Suppressor macrophage treated with lipopolysaccharide for 4 hours (primary cell): ENCODE results near the gene JAZF1.
A peak's percentile ranks its signal among the peaks of the same experiment; 100 is the strongest.

Experiments
- DNase-seq: peaks from one replicate; pipeline ENCODE4 v3.0.0-alpha.2; 2020

JAZF1 gene

DNA sequence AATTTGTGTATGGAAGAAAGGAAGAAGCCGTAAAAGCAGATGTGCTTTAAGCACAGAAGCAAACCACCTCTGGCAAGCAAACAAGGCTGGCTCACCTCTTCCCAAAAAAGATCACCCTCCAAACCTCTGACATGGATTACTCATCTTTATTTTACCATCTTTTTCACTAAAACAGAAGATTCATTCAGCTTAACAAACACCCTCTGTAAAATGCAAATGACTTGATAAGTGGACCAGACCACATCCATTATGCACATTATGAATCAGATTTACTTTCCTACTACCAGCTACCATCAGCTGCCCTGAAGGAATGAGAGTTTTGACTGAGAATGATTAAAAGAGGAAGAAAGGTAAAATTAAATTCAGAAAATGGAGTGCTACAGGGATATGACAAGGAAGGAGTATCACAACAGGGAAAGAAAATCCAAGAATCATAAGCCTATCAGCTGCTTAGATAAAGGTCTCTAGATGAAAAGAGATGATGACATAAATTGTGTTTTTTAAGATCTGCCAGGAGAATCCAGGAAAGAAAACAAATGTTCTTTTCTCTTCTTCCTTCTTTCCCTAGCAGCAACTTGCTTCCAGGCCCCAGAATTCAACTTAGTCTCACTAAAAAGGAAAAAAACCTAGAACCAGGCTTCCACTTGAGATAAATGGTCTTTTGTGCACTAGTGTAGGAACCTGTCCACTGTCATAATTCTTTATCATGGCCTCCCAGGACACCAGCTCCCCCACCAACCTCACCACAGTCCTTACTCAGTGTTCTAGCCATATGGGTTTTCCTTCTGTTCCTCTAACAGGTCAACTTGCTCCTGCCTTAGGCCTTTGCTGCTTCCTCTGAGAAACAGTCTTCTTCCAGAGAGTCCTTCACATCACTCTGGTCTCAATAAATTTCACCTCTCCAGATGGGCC is 47.4 kb downstream of the JAZF1 start:
- no peak for DNase-seq

DNA sequence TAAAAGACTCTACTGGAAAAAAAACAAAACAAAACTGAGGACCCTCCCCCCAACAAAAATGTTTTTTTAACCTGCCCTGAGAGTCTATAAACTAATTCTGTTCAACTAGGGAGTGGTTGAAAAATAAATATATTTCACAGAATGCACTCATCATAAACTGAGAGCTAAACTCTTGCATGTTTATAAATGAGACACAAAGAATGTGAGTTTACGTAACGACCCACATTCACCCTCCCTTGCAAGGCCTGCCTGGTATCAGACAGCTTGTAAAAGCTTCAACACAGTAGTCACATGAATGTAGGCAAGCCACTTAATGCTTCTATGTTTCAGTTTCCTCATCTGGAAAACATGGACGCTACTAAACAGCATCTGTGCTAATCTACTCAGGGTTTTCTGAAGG is 50.3 kb downstream of the JAZF1 start:
- DNase-seq = no peak

DNA sequence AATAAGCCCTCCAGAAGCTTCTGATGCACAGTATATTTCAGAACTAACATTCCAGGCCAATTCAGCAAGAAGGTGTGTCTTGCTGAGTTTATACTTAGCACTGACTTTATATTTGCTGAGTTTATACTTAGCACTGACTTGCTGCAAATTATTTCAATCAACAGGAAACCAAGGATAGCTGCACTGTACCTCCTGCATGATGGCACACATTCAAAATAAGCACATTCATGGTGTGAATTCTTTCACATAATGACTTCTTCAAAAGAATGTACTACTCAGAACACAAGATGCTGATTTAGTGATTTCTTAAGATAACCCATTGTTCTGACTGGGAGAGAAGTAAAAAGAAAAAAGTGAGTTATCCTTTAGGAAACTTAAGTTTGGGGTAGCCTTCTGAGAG is 52.0 kb downstream of the JAZF1 start:
- no peak for DNase-seq

DNA sequence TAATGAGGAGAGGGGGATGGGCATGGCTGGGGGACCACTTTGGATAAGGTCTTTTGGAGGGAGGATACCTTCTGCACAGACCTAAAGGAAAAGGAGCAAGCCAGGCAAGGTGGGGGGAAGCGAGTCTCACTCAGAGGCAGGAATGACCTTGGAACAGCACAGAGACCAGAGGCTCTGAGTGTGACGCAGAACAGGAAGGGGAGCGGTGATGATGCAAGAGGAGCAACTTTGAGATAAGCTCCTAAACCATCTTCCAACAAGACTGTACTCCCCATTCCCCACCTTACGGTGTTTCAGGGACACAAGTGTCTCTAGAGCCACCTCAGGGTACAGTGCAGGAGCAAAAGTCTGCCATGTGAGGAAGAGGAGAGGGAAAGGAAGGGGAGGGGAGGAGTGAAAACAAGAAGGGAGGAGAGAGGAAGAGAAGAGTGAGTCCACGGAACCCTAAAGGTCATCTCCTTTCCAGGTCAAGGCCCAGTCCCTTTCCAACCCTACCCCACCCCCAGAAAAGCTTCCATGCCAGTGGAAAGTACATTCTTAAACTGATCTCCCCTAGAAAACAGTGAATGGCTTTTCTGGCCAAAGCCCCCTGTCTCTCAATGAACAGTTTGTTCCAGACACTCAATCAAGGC is 54.1 kb downstream of the JAZF1 start:
- no peak for DNase-seq

DNA sequence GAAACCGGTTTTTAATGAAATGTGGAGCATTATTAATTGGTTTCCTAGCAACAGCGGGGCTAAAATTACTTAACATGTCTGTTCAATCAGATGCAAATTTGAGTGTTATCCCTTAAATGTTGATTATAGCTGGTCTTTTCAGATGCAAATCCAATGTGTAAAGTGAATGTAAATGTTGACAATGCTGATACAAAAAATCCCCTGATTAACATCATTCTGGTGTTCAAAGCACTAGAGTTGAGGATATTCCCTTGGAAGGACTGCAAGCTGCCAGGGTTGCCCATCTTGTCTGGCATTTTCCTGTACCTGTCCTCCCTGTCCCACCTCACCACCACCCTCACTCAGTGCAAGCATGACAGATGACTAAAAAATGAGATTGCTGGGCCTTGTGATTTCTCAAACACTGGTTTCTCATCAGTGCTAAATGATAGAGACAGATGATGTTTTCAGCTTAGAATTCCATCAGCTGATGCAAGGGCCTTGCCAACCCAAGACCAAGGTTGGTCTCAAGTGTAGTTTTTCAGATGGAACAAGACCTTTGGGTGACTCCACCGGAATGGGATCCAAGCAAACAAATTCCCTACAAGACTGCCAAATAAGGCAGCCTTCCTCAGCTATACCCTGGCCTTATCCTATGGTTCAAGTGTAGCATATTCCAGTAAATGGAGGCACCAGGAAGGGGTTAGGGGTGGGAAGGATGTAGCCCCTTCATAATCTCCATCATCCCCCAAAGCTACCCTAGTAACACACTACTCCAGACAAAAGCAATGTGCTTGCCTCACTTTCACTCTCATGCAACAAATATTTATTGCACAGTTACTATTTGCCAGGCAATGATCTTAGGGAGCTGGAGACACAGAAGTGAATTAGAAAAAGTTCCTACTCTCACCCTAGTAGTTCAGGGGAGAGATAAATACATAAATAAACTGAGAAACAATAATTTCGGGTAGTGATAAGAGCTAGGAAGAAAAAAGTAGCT is 54.9 kb downstream of the JAZF1 start:
- DNase-seq = no peak

DNA sequence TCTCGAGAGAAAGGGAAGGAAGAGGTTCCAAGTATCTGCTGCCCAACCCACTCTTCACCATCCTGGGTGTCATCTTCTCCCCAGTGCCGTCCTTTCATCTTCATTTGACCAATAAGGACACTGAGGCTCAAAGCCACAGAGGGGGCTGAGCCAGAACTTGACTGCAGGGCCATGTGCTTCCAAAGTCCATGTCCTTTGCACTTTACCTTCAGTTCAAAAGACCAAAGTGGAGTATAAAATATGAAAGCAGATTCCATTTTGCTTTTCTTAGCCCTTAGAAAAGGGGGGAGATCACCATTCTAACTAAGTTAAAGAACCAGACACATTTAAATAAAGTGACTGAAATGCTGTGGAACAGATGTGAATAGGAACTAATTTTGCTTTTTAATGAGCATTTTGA is 56.2 kb downstream of the JAZF1 start:
- DNase-seq = no peak

DNA sequence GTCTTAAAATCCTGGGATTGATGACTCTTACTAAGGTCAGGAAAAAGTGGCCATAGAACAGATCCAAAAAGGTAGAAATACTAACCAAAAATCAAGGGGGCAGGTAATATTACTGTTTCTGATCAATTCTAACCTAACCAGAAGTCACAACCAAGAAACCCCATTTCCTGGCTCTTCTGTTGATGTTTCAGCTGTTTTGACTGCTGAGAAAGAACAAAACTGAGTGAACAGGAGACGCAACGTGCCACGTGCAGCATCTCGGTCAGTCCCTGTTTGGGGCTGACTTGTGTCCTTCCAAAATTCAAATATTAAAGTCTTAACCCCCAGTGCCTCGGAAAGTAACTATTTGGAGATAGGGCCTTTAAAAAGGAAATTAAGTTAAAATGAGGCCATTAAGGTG is 56.8 kb downstream of the JAZF1 start:
- no peak for DNase-seq

DNA sequence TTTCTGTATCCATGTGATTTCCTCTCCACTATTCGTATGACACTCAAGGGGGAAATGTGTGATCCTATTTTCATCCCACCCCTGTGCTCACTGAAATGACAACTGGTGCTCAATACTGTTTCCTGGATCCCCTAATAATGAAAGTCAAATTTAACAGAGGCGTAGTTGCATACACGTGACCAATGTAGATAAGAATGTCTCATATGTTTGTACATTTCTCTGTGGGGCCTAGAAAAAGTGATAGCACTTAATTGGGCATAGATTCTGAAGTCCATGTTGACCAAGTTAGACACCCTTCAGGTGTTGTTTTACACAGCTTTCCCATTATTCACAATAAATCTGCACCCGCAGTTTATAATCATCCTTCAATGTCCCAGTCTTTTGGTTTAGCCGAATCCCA is 59.1 kb downstream of the JAZF1 start:
- DNase-seq = no peak

DNA sequence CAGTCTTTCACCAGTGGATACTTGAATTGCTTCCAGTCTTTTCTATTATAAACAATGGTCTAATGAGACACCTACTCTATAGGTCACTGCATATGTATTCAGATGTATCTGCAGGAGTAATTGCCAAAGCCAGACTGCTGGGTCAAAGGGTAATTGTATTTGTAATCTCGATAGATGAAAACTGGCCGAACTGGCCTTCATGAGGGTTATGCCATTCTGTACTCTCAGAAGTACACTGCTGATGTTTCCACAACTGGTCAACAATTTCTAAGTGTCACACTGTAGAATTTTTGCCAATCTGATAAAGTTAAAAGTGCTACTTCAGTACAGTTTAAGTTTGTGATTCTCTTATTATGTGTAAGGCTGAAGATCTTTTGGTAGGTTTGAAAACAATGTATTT is 64.6 kb downstream of the JAZF1 start:
- DNase-seq = no peak

DNA sequence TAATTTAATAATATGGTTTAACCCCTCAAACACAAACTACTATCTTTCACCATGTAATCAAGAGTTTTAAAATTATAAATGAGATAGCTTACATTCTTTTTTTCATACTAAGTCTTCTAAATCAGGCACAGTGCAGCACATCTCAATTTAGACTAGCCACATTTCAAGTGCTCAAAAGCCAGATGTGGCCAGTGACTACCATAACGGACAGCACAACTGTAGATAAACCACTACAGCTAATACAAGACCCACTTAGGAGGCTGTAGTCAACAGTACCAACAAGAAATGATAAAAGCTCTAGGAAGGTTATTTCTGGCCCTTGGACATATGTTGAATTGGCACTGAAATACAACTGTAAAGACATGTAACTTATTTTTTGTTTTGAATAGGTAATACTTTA is 65.3 kb downstream of the JAZF1 start:
- DNase-seq = no peak

DNA sequence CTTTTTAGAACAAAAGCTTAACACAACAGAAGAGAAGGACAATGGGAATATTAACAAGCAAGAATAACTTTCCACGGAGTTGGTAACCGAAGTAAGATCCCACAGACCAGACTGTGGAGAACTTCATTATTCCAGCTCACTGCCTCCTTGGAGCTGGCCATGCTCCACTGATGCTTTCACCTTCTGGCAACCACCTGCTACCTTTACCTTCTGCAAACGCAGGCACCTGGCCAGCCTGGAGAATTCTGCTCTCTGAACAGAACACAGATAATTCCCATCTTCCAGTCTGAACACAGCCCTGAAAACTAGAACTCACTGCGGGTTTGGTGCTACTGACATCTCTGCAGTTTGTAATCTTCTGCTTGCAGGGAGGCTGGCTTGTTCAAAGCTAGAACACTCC is 66.5 kb downstream of the JAZF1 start:
- DNase-seq = no peak

DNA sequence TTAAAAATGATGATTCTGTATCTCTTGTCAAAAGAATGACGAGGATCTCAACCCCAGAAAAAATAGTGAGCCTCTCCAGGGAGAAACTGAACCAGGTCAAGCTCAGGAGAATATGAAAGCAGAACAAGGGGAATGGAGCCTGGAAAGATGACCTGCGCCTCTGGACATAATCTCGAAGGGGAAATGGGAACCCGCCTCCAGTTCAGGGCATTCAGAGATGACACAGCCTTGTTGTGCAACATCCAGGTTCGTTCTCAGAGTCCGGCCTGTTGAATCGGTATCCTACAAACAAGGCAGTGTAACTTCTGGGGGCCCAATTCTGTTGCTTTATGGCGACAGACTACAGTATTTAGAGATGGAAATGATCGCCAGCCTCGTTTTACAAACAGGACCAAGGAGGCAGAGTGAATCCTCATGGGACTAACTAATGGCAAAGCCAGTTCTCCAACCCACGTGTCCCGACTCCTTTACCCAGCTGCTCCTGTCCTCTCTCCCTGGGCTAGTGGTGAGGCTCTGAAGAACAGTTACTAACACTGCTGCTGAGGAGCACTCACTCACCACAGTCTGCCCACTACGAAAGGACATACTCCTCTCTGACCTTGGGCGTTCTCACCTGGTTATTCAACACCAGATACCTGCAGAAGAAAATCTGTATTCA is 67.6 kb downstream of the JAZF1 start:
- peak; percentile 88 for DNase-seq

DNA sequence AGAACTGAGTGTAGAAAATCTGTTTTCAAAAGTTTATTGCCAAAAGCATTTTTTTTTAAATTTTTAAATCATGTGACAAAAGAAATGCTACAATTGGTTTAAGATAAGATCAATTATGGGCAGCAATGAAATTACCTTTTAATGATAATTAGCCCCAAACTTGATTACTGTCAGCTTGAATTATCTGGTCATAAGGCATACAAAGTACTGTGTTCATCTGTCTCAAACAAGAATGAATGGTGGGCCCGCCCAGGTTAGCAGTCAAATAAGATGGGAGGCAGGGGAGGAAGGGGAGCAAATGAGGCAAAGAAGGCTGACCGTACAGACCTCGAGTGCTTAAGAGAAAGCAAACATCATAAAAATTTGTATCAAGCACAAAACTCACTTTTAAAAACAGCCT is 68.1 kb downstream of the JAZF1 start:
- DNase-seq = no peak

DNA sequence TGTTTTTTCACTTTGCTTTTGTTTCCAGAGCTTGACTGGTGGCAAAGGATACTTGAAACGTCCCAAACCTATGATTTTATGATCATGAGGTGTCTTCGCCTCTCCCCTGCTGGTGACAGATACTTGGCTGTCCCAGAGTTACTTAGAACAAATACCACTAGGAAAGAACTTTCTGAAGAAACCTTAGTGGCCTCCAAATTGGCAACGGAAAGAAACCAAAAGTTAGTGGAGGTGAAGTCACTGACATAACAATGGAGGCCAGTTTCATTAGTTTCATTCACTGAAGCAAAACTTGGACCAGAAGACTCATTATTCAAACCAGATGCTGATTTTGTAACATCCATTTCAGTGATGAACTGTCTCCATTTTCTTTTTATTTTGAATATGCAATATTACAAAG is 68.6 kb downstream of the JAZF1 start:
- peak; percentile 20 for DNase-seq

DNA sequence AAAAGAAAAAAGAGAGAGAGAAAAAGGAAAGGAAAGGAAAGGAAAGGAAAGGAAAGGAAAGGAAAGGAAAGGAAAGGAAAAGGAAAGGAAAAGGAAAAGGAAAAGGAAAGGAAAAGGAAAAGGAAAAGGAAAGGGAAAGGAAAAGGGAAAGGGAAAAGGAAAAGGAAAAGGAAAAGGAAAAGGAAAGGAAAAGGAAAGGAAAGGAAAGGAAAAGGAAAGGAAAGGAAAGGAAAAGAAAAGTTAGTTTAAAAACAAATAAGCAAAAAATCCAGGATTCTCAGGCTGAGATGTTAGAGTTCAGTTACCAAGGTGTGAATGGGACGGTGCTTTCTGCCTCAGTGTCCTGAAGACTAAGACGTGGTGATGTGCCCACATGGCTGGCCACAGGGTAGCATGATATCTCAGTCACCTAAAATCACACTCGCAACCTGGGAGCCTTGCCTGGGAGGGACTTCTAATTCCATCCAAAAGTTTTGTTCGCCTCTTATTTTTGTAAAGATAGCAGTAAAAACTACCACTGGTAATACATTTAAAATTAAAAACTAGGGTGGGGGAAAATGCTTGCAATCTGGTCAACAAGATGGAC is 70.1 kb downstream of the JAZF1 start:
- DNase-seq = no peak

DNA sequence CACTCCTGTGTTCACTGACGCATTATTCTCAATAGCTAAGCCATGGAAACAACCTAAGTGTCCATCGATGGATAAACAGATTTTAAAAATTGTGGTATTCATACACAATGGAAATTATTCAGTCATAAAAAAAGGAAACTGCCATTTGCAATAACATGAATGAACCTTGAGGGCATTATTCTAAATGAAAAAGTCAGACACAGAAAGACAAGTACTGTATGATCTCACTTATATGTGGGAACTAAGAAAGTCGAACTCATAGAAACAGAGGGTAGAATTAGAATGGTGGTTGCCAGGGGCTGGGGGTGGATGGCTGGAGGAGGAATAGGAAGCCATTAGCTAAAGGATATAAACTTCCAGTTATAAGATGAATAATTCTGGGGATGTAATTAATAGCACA is 71.8 kb downstream of the JAZF1 start:
- no peak for DNase-seq

DNA sequence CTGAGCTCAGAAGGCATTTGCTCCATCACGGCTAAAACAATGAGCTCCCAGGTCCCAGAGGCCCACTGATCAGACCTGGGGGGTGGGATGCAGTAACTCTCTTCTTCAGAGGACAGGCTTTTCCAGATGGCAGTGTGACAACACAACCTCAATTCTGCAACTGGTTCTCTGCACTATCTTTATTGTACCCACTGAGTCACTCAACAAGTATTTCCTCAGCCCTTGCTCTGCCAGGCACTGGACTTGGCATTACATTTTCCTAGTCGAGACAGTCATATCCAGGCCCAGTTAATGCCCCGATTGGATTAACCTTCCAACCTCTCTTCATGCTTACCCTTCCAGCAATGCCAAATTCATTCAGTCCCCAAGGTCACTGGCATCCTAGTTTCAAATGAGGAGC is 72.6 kb downstream of the JAZF1 start:
- no peak for DNase-seq

DNA sequence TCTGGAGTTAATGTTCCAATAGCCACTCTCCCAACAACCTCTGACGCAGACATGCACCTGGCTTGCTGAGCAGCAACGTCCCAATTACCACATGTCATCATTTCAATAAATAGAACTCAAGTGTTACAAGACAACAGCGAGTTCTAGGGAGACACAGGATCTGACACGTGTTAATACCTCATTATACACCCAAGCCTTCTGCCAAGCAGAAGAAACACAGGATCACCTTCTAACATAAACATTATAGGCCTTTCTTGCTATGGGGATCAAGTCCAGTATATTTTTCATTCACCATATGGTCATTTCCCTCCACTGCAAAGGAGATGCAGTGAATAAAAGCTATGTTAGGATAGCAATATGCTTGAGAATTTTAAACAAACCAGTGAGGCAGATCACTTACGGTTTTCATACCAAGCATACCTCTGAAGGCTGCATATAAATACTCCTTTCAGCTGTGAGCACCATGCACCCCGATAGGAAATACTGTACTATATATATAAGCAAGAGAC is 74.2 kb downstream of the JAZF1 start:
- DNase-seq = no peak

DNA sequence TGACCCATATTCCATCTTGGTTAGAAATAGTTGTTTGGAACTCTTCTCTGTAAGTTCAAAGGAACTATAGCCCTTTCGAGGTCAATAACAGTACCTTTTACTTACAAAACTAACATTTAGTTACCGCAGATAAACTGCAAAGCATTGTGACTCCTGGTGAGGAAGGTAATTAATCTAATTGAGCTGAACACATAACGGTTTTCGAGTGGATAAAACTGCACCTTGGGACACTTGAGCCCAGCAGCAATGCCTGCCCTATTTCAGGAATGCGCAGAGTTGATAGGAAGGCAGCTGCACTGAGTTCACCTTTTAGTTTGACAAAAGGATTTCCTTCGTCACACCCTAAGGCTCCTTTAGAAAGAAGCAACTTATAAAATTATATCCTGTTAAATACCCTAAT is 75.4 kb downstream of the JAZF1 start:
- DNase-seq = no peak

DNA sequence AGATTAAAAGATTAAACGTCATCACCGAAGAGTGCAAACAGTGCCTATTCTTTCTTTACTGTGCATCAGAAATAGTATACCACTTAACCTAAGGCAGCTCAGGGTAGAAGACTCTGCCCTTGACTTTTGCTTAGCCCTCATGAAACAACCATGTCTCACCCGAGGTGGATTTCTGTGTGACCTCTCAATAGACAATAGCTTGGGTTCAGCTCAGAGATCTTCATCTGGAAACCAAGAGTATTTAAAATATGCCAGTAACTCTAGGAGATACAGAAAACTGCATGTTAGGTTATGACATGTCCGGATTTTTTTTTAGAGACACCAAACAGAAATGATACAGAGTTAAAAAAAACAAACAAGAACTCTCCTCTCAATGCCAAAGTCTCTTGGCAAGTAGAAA is 75.8 kb downstream of the JAZF1 start:
- no peak for DNase-seq

DNA sequence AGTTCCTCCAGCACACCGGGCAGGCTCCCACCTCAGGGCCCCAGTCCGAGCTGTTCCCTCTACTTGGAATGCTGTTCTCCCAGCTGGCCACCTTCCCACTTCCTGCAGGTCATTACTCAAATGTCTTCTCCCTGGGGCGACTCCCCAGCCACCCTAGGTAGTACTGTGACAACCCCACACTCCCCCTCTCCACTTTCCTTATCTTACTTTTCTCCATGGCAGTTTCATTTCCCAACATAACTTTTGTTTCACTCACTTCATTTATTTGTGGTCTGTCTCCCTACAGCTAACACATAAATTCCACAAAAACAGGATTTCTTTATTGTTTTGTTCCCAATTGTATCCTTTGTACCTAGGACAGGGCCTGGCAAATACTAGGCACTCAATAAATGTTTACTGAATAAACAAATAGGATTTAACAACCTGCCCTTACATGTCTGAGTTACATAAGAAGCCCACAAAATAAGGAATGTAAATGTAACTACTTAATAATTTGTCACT is 76.5 kb downstream of the JAZF1 start:
- no peak for DNase-seq

DNA sequence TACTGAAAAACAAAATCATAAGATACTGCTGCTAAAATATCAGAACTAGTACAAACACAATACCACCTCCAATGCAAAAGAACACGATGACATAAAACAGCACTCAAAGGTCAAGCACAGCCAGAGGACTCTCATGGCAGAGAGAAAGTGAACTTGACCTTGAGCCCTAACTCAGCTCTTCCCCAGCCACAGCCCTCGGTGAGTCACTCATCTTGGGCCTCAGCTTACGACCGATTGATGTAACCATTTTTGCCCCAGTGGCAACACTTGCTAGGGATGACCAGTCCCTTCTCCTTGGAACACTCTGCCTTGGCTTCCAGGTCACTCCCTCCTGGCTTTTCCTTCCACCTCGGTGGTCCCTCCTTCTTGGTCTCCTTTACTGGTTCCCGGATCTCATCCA is 77.8 kb downstream of the JAZF1 start:
- peak; percentile 89 for DNase-seq
